Right ventricle myocardium inferior (tissue), 1 donor: ENCODE data around the gene GPRIN3. TPM values are rescaled to one million over a fixed set of nuclear protein-coding genes. Genes with fewer than 3 reads are reported as not detected.

Experiments used
- ATAC-seq: fragments of 200-7000 bp; cut with Tn5 transposase; one replicate; pipeline ENCODE4 v1.9.1; 2020; ENCODE audit warnings: mild to moderate bottlenecking, moderate library complexity
- DNase-seq: peaks from one replicate; pipeline ENCODE4 v3.0.0; 2021; ENCODE audit errors: missing footprints
- intact Hi-C: fragments of 100-400 bp; cut with DNase I; formaldehyde crosslinking; loops from one replicate; pipeline ENCODE4 v1.11.0; 2022
- total RNA-seq: library from RNA; stranded (reverse); fragmentation: NEBNext Ultra II Directional; extraction: Animal tissue kit (Norgen Biotek cat#: 25700); gene quantifications from one replicate; pipeline ENCODE4 v1.2.1, GENCODE V29; 2021
- donor health status: DM: no; HTN: yes; CAD: no; lungs with severe emphysema.

Gene GPRIN3
- total RNA-seq, 1 donor from 2014 or later, result 5.9 TPM

DNA sequence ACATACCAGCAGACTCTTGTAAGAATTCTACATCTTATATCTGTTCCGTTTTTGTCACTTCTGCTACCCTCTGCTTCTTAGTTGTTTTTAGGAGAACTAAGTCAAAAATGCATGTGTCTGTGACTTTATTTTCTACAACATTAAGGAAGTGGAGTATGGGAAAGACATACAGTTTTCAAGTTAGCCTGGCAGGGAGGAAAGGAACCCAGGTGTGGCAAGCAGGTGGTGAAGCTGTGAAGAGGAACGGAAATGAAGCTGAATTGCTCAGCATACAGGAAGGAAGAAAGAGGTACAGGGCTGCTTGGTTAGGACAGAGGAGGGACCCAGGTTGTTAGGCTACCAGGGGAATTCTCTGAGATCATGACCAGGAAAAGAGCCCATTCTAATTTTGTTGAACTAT lies 9.4 kb downstream of the GPRIN3 start:
- intact Hi-C loops, result loop anchor here (5.0 kb wide), 1 partner anchor 41 kb away; no protein-coding TSS in a partner anchor
- ATAC-seq (peak; percentile 11), DNase-seq (no peak)

DNA sequence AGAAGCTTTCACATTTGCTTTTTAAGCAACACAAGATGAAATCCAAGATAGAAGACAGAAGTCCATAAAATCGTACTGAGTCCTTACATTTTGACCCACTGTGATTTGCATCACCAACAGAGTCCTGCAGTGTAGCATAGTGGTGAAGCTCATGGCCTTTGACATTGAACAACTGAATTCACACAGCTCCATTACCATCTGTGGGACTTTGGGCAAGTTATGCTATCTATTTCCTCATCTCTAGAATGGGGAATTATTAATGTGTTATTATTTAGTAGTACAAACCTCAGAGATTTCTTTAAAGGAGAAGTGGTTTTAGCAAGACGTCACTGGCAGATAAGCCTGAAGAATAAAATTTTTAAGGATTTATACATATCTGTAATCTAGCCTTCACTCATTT lies 10.7 kb downstream of the GPRIN3 start:
- intact Hi-C loops, result loop anchor here (5.0 kb wide), 1 partner anchor 40 kb away; no protein-coding TSS in a partner anchor
- DNase-seq (no peak), ATAC-seq (no peak)

DNA sequence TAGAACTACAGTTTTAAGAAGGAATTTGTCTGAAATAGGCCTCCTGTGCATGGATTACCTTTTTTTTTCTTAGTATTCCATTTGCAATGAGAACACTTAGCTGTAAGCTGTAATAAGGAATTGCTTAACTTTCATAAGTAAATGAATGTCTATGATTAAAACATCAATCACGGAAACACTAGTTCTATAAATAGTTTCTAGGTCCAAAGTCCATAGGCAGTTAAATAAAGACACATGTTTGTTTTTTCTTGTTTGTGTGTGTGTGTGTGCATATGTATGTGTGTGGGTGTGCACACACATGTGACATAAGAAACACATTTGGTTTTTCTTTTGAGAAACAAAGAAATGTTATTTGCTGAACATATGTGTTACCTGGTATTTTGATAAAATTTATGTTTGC lies 11.2 kb downstream of the GPRIN3 start:
- DNase-seq (no peak), ATAC-seq (no peak)
- intact Hi-C loops, result loop anchor here (5.0 kb wide), 1 partner anchor 39 kb away; no protein-coding TSS in a partner anchor

DNA sequence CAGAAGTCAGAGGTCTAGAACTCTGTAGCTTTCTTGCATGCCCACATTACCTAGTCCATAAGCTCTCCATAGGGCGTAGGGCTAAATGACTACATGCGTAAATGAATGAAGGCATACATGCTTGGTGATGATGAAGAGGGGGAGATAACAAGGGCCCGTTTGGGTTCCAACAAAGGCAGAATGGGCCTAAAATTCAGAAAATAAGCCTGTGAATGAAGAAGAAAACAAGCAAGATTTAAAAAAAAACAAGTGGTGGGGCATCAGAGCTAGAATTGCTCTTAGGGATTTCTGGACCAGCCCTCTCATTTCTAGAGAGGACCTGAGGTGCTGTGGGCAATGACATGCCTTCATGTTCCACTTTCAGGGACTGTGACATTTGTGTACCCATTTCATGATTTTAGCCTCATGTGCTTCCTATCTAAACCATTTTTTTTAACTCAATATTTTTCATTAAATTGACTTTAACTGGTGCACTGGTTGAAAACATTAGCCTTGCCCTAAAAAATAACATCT lies 12.1 kb downstream of the GPRIN3 start:
- DNase-seq, result no peak
- ATAC-seq, result no peak
- intact Hi-C loops, result loop anchor here (5.0 kb wide), 1 partner anchor 38 kb away; no protein-coding TSS in a partner anchor

DNA sequence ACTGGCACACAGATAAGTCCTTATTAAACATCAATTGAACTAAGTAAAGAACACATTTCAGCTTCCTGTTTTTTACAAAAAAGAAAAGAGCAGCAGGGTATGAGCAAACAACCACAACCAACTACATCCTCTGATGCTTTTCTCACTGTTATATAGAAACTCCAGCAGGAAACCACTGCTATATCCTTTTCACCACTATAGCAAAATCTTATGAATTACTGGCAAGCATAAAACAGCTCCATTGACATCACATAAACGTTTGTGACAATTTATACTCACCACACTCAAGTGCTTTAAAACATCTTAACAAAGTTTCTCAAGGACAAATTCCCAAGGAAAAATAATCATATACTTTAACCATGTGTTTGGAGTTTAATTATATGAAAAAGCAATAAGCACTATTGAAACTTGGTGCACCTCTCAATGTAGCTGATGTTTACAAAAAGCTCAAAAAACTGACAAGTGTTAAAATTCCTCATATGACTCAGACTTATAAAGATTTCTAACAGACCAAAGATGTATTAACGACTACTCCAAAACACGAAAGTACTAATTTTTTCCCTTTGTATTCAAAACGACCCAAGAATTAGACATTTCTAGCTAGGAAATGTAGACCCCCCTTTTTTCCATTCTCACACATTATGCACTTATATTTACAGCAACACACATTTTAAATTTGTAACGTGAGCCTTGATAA lies 12.9 kb downstream of the GPRIN3 start:
- no peak for DNase-seq
- intact Hi-C loops, result loop anchor here (5.0 kb wide), 1 partner anchor 37 kb away; no protein-coding TSS in a partner anchor
- no peak for ATAC-seq

DNA sequence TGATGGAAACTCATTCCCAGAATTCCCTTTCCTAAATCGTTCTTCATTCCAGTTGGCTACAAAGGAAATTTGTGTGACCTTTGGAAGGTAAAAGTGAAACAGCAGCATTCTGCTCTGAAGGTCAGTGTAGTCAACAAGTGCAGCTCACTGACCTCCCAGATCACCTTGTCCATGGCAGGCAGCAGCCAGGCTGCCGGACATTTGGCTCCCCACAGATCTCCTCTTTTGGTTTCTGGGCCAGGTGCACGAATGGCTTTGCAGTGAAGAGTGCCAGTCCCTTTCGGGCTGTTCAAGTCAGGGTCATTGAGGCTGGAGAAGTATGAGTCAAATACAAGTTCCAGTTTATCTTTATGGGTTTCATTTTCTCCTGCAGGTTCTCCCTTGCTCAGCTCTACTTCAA lies 14.3 kb downstream of the GPRIN3 start:
- no peak for DNase-seq
- ATAC-seq, result no peak
- intact Hi-C loops, result no loop called here

DNA sequence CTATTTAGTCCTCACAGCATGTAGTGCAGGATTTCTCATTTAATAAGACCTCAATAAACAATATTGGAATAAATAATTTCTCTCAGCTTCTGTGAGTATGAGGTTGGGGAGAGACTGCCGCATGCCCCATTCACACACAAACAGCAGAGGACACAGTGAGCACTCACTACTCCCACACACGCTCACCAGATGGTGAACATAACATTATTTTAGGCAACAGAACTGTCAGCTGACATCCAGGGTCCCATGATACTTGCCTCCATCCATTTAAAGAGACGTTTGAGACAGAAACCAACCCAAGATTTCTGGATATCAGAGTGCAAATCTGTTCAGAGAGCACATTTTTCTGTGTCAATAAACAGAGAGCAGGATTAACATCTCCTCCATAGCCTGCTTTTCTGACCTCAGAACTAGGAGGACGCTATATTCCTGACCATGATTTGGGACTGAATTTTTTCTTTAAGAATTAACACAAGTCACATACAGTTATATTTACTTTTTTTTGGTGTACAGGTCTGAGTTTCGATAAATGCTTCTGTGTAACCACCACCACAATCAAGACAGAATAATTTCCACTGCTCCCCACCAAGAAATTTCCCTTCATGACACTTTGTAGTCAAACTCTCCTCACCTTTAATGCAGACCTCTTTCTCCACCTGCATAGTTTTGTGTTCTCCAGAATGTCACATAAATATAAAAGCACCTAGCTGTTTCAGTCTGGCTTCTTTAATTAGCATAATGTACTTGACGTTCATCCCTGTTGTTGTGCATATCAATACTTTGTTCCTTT lies 16.7 kb downstream of the GPRIN3 start:
- intact Hi-C loops, result no loop called here
- DNase-seq (no peak), ATAC-seq (peak; percentile 83)

DNA sequence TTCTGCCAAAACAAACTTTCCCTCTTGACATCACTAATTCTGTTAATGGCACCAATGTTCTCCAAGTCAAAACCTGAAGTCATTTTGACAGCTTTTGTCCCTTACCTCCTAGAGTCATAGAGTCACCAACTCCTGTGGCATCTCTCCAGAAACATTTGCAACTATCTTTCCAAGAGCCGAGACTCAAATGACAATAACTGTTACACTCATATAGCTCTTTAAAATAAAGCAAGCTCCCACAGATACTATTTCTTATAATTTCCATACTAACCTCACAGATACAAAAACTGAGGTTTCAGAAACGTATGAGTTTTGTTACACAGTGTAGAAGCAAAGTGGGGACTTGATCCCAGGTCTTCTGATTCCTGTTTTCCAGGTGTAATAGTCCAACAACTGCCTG lies 18.3 kb downstream of the GPRIN3 start:
- ATAC-seq, result no peak
- intact Hi-C loops, result no loop called here
- DNase-seq, result no peak

DNA sequence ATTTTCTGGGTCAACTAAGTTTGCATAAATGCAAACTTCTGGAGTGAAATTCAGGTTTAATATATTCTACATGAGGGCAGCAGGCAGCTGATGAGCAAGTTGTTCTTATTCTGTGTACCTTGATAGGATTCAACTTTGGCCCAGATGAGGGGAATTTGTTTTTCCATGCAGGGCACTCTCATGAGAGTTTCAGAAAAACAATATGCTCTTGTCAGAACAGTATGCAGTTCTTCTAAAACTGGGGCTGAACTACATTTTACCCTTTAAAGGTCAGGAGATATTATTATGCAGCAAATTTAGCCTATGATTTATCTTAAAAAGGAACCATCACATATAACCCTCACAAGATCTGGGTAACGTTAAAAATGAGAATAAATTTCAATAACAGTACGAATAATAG lies 19.2 kb downstream of the GPRIN3 start:
- ATAC-seq, result no peak
- intact Hi-C loops, result no loop called here
- no peak for DNase-seq

DNA sequence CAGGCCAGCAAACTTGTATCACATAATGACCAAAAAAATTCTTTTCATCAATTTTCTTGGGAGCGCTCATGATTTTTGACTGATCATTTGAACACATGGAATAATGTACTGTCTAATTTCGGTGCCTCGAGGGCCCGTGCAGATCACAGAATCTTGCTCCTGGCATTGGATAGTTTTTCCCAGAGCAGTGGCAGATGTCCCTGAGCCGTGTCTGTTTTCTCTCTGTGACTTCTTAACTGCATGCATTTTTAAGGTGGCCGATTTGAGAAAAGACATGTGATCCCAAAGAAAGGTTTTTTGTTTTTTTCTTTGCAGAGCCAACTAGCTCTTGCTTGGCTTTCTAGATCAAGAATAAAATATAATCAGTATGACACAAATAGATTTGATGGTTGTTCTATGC lies 19.7 kb downstream of the GPRIN3 start:
- DNase-seq (no peak), ATAC-seq (no peak)
- intact Hi-C loops, result no loop called here

DNA sequence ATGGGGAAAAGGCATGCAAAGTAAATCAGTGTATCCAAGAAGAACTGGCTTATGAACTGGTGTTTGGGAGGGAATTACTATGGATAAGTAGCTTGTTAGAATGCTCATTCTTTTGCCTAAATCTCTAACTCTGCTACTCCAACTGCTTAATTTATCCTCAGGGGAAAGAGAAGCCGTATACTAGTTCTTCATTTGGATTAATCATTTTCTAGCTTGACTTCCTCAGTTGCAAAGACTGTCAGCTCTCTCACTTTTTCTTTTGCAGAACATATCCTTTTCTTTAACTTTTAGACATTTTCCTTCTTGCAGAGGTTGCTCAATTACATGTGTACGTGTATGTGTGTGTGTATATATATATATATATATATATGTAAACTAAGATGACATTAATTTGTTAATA lies 21.9 kb downstream of the GPRIN3 start:
- DNase-seq (no peak), ATAC-seq (no peak)
- intact Hi-C loops, result no loop called here

DNA sequence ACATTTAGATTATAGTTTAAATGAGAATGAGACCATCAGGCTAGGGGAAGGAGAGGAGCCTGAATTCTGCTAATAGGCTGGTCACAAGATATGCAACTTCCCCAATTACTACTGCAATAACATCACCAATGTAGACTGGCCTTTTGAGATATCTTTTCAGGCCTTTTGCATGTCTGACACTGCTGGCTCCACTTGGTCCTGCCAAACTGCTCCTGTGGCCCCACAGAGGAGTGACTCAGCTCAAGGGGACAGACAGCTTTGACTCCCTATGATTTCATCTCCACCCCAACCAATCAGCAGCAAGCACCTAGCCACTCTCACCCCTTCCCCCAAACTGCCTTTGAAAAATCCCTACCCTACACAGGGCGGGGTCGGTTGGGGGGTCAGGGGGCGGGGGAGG lies 22.8 kb downstream of the GPRIN3 start:
- ATAC-seq, result peak; percentile 4
- no peak for DNase-seq
- intact Hi-C loops, result no loop called here

DNA sequence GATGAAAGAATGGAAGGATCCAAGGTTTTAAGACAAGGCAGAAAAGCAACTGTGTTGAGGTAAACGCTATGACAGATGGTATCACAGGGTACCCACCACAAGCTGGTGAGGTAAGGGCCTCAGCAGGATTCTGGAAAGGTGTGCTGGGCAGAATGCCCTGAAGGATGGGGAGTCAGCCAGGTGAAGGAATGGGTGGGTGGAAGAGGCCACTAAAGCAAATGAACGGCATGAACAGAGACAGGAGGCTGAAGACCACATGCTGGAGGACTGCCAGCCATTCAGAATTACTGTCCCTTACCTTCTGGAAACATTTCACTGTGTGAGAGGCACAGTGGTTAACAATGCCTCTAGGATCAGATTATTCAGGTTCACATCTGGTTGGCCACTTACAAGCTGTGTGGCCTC lies 23.6 kb downstream of the GPRIN3 start:
- intact Hi-C loops, result no loop called here
- no peak for ATAC-seq
- no peak for DNase-seq

DNA sequence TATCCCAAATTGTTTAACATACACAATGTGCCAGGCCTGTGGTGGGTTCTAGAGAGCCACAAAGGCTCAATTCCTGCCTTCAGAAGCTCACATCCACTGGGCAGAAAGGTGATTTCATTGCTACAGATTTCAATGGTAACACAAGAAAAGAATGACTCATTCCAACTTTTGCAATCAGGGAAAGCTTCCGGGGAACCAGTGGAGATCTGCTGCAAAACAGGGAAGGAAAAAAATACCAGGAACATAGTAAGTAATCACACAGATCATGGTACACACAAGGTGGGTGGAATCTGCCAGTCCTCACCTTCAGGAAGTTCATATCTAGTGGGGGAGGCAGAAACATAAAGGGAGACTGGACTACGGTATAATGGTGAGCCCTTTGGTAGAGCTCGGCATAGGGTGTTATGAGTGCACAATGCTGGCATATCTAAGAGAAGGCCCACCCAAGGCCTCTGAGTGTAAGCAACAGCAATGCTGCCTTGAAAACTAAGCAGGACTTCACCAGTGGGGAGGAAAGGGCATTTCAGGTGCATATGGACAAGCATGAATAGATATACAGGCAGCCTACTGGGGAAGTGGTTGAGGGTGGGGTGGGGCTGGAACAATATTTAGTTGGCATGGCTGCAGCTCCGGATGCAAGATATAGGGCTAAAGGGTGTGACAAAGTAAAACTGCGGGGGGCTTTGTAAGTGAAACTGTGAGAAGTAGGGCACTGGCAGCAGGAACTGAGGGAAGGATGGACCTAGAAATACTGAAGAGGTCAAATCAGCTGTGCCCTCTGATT lies 24.2 kb downstream of the GPRIN3 start:
- ATAC-seq, result no peak
- no peak for DNase-seq
- intact Hi-C loops, result no loop called here

DNA sequence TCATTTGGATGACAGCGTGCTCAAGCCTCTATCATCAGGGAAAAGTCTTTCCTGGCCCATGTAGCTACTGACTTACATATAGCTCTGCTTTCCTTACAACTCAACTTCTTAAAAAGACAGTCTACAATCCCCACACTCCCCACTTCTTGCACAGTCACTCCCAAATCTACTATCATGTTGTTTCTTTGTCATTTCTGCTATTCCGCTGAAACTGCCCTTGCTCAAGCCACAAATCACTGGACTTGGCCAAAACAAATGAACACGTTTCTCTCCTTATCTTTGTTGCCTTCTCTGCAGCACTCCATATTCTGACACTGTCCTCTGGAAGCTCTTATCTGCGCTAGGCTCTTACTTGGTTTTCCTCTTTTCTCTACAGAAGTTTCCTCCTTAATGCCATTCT lies 28.2 kb downstream of the GPRIN3 start:
- DNase-seq (no peak), ATAC-seq (no peak)

DNA sequence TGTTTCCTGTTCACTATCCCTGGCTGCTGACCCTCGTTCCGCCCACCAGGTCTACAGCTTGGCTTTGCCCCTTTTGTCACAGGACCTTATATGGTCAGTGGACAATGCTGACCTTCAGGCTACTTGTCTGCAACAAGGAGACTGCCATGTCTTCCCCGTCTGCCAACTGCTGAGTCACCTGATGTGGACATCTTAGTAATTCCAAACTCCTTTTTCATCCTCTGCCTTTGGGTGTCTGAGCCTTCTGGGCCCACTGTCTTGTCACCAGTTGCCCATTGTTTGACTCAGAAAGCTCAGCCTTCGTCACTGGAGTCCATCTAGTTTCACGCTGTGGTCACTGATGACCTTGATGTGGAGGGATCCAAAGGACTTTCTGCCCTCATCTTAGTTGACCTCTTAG lies 30.2 kb downstream of the GPRIN3 start:
- DNase-seq, result no peak
- intact Hi-C loops, result no loop called here
- ATAC-seq, result no peak

More for the DNA sequence above, 28.2 kb downstream of the GPRIN3 start:
- intact Hi-C loops, result no loop called here

DNA sequence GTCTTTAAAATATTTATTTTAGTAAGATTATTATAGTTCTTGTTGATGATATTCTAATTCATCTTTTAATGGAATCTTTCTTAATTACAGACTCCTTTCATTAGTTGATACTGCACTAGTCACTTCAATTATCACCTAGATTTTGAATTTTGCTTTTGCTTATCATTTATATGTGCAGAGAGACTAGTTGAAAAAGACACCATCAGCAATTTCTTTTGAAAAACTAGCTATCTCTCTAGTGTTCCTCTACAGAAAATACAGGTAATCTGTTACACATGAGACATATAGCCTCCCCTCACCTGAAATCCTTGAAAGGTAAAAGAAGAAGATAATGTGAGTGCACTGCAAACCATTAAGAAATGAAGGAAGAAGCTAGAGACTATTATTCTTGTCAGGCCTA lies 31.3 kb downstream of the GPRIN3 start:
- DNase-seq (no peak), ATAC-seq (no peak)
- intact Hi-C loops, result no loop called here

DNA sequence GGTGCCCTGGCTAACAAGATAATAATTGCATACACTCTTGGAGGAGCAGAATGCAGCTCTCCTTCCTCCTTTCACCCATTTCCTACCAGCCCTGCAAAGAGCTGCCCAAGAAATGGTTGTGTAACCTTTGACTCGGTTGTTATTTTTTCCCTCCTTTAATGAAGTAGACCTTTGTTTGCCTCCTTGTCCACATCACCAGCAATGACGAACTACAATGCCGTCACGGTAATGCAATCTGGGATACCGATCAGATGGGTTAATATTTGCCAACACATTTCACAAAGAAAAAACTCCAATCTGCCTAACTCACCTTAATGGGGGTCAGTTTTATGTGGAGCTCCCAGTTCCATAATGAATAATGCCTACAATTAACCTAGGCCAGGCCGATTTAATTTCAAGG lies 32.0 kb downstream of the GPRIN3 start:
- no peak for ATAC-seq
- no peak for DNase-seq
- intact Hi-C loops, result no loop called here

DNA sequence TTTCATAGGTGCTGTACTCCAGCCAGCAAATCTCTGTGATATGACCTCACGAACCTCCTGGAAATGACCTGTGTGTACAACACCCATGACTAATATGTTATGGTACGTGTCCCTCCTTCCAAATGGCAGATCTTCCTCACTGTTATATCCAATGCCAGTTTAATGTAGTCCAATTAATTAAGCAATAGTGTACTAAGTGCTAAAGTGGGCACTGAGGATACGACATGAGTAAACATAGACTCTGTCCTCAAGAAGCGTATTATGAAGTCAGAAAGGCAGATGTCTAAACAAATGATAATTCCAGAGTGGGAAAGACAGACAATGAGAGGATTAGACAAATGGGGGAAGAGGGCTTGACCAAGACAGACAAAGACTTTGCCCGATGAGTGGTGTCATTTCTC lies 33.9 kb downstream of the GPRIN3 start:
- ATAC-seq, result no peak

More for the DNA sequence above, 33.9 kb downstream of the GPRIN3 start:
- intact Hi-C loops, result no loop called here
- no peak for DNase-seq
